Astrocyte (in vitro differentiated cells and primary cell): ENCODE measurements around the gene MAPK8IP3.

Source experiments
- CTCF ChIP-seq: IDR thresholded peaks from 2 replicates; pipeline ENCODE4 v1.5.1; 2011; ENCODE audit warnings: low read depth, mild to moderate bottlenecking, inconsistent platforms, low read length, moderate library complexity; ENCODE audit not compliant: insufficient read depth
- EZH2 ChIP-seq: IDR thresholded peaks from 2 replicates; pipeline ENCODE4 v1.6.1; 2012; ENCODE audit warnings: mild to moderate bottlenecking, low read length, inconsistent platforms; ENCODE audit not compliant: insufficient read depth

DNA sequence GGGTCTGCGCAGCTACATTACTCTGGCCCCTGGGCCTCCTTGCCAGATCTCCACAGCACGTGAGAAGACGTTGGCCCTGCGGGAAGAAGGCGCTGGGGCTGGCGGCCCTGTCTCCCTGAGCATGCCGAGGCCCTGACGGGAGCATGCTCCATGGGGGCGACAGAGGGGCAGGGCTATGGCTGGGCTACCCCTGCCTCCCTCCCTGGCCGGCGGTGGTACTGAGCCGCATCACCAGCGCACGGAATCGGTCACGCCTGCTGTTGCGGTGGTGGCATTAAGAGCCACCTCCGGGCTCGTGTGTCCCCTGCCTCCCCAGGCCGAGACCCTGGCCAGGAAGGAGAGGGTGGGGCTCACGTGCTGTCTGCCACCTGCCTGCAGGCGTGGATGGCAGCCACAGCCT is 28.1 kb downstream of the MAPK8IP3 start:
- TF ChIP-seq EZH2 (no peak), CTCF (no peak)
